ENCODE measurements around the gene NUP93. TPM values are rescaled to one million over a fixed set of nuclear protein-coding genes. Genes with fewer than 3 reads are reported as not detected.
A peak's percentile ranks its signal among the peaks of the same experiment; 100 is the strongest.

The NUP93 gene
- total RNA-seq, 2 donors from 2014 or later, result 38.8 to 73.3 TPM

GRCh38 chr16:56885446-56886162, 155.7 kb downstream of the NUP93 start:
- Histone ChIP-seq H3K27ac (no peak overlapping the region), H3K4me1 (replicated peaks) (peaks cover 3% of the 10 kb centered on the region), H3K4me3 (no peak overlapping the region), H3K36me3 (no peaks in the 10 kb centered on the region), H3K27me3 (replicated peaks; ENCODE audit: insufficient read depth) (no peaks in the 10 kb centered on the region), H3K9me3 (no peaks in the 10 kb centered on the region)
- no peak for DNase-seq (ENCODE audit: low spot score)
- 95% methylated on average over 9 of the region's 9 CpGs for WGBS
- intact Hi-C loops (cut with DNase I), result no loop called here
- TF ChIP-seq POLR2AphosphoS5 (IDR thresholded peaks at IDR 0.05) (no peak), CTCF (IDR thresholded peaks at IDR 0.05) (no peak), POLR2A (IDR thresholded peaks at IDR 0.05) (no peak)

GRCh38 chr16:56886296-56886695, 156.4 kb downstream of the NUP93 start:
- Histone ChIP-seq H3K4me1 (replicated peaks) (peaks cover 3% of the 10 kb centered on the region), H3K9me3 (no peaks in the 10 kb centered on the region), H3K36me3 (no peaks in the 10 kb centered on the region), H3K27ac (no peak overlapping the region), H3K4me3 (no peak overlapping the region), H3K27me3 (replicated peaks; ENCODE audit: insufficient read depth) (no peaks in the 10 kb centered on the region)
- no peak for DNase-seq (ENCODE audit: low spot score)
- 95% methylated on average over 12 of the region's 12 CpGs for WGBS
- intact Hi-C loops (cut with DNase I), result no loop called here
- TF ChIP-seq CTCF (IDR thresholded peaks at IDR 0.05) (no peak), POLR2A (IDR thresholded peaks at IDR 0.05) (no peak), POLR2AphosphoS5 (IDR thresholded peaks at IDR 0.05) (no peak)

GRCh38 chr16:56886826-56887225, 156.9 kb downstream of the NUP93 start:
- Histone ChIP-seq H3K27ac (no peak overlapping the region), H3K36me3 (no peaks in the 10 kb centered on the region), H3K4me3 (no peak overlapping the region), H3K9me3 (no peaks in the 10 kb centered on the region), H3K4me1 (replicated peaks) (peaks cover 3% of the 10 kb centered on the region), H3K27me3 (replicated peaks; ENCODE audit: insufficient read depth) (no peaks in the 10 kb centered on the region)
- no peak for TF ChIP-seq POLR2AphosphoS5 (IDR thresholded peaks at IDR 0.05)
- no peak for TF ChIP-seq CTCF (IDR thresholded peaks at IDR 0.05)
- no peak for TF ChIP-seq POLR2A (IDR thresholded peaks at IDR 0.05)
- DNase-seq (ENCODE audit: low spot score), result no peak
- 86% methylated on average over 9 of the region's 9 CpGs for WGBS
- intact Hi-C loops (cut with DNase I), result no loop called here

- WGBS, result 97% methylated on average over 7 of the region's 7 CpGs
- Histone ChIP-seq H3K27ac (no peak overlapping the region), H3K36me3 (no peaks in the 10 kb centered on the region), H3K9me3 (no peaks in the 10 kb centered on the region), H3K4me3 (no peak overlapping the region), H3K4me1 (replicated peaks) (peaks cover 3% of the 10 kb centered on the region), H3K27me3 (replicated peaks; ENCODE audit: insufficient read depth) (no peaks in the 10 kb centered on the region)
- intact Hi-C loops (cut with DNase I), result no loop called here
- DNase-seq (ENCODE audit: low spot score), result no peak
- TF ChIP-seq POLR2A (IDR thresholded peaks at IDR 0.05), result no peak
- TF ChIP-seq CTCF (IDR thresholded peaks at IDR 0.05), result no peak
- TF ChIP-seq POLR2AphosphoS5 (IDR thresholded peaks at IDR 0.05), result no peak
Measured at GRCh38 chr16:56888806-56889205, 158.9 kb downstream of the NUP93 start.

- DNase-seq (ENCODE audit: low spot score), result peak; percentile 47
- no peaks in the 10 kb centered on the region for H3K27me3 ChIP-seq (replicated peaks; ENCODE audit: insufficient read depth)
- WGBS, result 81% methylated on average over 5 of the region's 5 CpGs
- intact Hi-C loops (cut with DNase I), result no loop called here
- H3K4me3 ChIP-seq, result no peak overlapping the region
- peaks cover 3% of the 10 kb centered on the region for H3K4me1 ChIP-seq (replicated peaks)
- no peaks in the 10 kb centered on the region for H3K9me3 ChIP-seq
- H3K27ac ChIP-seq, result no peak overlapping the region
- TF ChIP-seq POLR2AphosphoS5 (IDR thresholded peaks at IDR 0.05) (no peak), CTCF (IDR thresholded peaks at IDR 0.05) (no peak), POLR2A (IDR thresholded peaks at IDR 0.05) (no peak)
- no peaks in the 10 kb centered on the region for H3K36me3 ChIP-seq
Measured at GRCh38 chr16:56889206-56889605, 159.3 kb downstream of the NUP93 start.

Data from prostate gland (tissue), 2 donors.